Stimulated activated naive B cell treated with anti-CD40 and anti-IgM and Interleukin-4, amounts not matched to agents 10 μg/mL and 1 μg/mL and 100 μg/mL, for 72 hours (primary cell): ENCODE data around the gene CFAP20DC.
A peak's percentile ranks its signal among the peaks of the same experiment; 100 is the strongest.
"Not testable (repeated sequence)": the region's sequence is repeated elsewhere in the genome, so short reads cannot be mapped to it uniquely, and the experiment has no call there.

ENCODE experiments used
- ATAC-seq, 2 donors: fragments of 150-1000 bp; cut with Tn5 transposase; replicated peaks; 2 replicates each; pipeline ENCODE4 v1.10.0; 2021; ENCODE audit warnings: moderate library complexity in 1 of 2
- DNase-seq: peaks from one replicate; pipeline ENCODE4 v3.0.0; 2021
- H3K27ac Mint-ChIP-seq: one replicate; pipeline ENCODE4 v1.8.0; 2022; ENCODE audit warnings: mild to moderate bottlenecking, mixed read lengths
- H3K27me3 Mint-ChIP-seq, 2 donors: one replicate each; pipeline ENCODE4 v1.8.0; 2022; ENCODE audit warnings: mixed read lengths in 2 of 2
- H3K36me3 Mint-ChIP-seq, 2 donors: one replicate each; pipeline ENCODE4 v1.8.0; 2022; ENCODE audit warnings: mixed read lengths in 2 of 2, mild to moderate bottlenecking in 1 of 2
- H3K4me1 Mint-ChIP-seq, 2 donors: one replicate each; pipeline ENCODE4 v1.8.0; 2022; ENCODE audit warnings: mixed read lengths in 2 of 2, mild to moderate bottlenecking in 1 of 2
- H3K4me3 Mint-ChIP-seq, 2 donors: one replicate each; pipeline ENCODE4 v1.8.0; 2022; ENCODE audit warnings: mild to moderate bottlenecking in 2 of 2, mixed read lengths in 2 of 2, moderate library complexity in 1 of 2
- H3K9me3 Mint-ChIP-seq, 2 donors: one replicate each; pipeline ENCODE4 v1.8.0; 2022; ENCODE audit warnings: mixed read lengths in 2 of 2, mild to moderate bottlenecking in 1 of 2

The CFAP20DC gene

DNA sequence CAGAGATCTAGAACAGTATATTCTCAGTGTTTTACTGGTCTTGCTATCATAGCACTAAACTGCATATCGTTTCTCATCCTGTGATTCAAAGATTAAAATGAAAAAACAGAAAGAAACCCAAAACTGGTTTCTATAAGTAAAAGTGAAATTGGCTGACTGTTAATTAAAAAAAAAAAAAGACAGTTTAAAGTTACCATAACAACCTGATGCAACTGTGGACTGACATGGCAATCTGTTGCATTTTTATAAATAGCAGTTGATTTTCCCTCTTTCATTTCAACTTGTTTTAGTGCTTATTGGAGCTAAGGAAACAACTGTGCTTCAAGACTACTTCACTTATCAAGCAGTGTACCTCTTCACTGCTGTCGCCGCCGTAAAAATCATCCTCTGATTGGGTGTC, 186.6 kb downstream of the CFAP20DC start:
- H3K36me3 Mint-ChIP-seq, result no peaks in the 10 kb centered on the region
- peaks cover 3 to 4% of the 10 kb centered on the region in 2 donors for H3K4me1 Mint-ChIP-seq
- no peaks in the 10 kb centered on the region for H3K9me3 Mint-ChIP-seq
- H3K27me3 Mint-ChIP-seq, result no peaks in the 10 kb centered on the region
- DNase-seq (no peak), ATAC-seq (no peak)
- no peak overlapping the region for H3K27ac Mint-ChIP-seq
- H3K4me3 Mint-ChIP-seq, result no peak overlapping the region

DNA sequence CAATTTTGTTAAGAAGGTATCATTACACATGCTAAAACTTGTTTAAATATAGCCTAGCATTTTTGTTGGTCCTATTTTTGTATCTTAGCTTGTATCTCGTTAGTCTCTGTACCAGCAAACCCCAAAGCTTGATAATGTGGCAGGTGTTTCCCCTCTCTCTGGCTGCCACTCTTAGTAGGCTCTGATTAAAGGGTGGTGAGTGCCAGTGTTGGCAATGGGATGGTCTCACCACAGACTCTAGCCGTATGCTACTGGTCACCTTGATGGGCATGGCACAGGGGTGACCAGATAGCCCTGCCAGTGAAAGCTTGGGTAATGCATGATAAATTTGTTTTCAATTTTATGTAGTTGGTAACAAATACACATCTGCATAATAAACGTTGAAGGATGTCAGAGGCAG, 188.3 kb downstream of the CFAP20DC start:
- ATAC-seq (no peak), DNase-seq (no peak)
- Mint-ChIP-seq H3K27ac (no peak overlapping the region), H3K9me3 (no peaks in the 10 kb centered on the region), H3K27me3 (no peaks in the 10 kb centered on the region), H3K4me1 (peaks cover 4 to 13% of the 10 kb centered on the region in 2 donors), H3K4me3 (no peak overlapping the region), H3K36me3 (no peaks in the 10 kb centered on the region)

DNA sequence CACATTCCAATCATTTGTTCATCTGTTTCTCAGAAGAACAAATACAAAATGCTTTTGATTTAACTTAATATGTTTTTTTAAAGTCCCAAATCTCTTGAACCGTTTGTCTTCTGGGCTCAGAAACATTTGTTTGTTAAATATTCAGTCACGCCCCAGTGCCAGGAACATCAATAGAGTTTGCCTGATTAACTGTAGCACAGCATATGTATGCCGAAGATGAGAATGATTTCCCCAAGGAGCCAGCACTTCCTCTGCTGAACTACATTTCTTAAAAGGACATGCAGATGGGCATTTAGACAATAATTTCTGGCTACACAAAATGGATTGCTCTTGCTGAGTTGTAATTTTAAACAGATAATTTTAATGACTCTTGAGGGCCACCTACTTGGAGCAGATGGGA, 191.7 kb downstream of the CFAP20DC start:
- no peaks in the 10 kb centered on the region for H3K9me3 Mint-ChIP-seq
- H3K27me3 Mint-ChIP-seq, result no peaks in the 10 kb centered on the region
- ATAC-seq, result no peak
- DNase-seq, result no peak
- H3K4me1 Mint-ChIP-seq, result peaks cover 4 to 13% of the 10 kb centered on the region in 2 donors
- H3K36me3 Mint-ChIP-seq, result no peaks in the 10 kb centered on the region
- H3K4me3 Mint-ChIP-seq, result no peak overlapping the region
- H3K27ac Mint-ChIP-seq, result no peak overlapping the region

DNA sequence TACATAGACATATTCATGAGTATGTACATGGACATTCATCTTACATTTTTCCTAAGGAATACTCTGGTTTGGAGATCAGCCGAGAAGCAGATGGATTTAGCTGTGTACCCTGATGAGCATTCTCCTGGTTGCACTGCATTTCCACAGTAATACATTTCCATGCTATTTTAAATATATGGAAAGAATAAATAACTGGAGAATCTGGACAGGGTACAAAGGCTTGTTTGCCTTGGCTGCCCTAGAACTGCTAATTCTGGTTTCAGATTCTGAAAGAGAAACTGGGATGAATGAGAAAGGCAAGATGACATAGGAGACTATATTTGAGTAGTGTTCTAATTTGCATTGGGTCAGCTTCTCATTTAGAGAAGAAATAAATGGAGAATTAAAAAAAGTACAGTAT, 192.4 kb downstream of the CFAP20DC start:
- H3K27me3 Mint-ChIP-seq, result no peaks in the 10 kb centered on the region
- no peaks in the 10 kb centered on the region for H3K36me3 Mint-ChIP-seq
- no peak for DNase-seq
- H3K9me3 Mint-ChIP-seq, result peaks cover 0 to 4% of the 10 kb centered on the region in 2 donors
- H3K4me3 Mint-ChIP-seq, result no peak overlapping the region
- H3K27ac Mint-ChIP-seq, result no peak overlapping the region
- peak; percentile 25 to 42 for ATAC-seq
- H3K4me1 Mint-ChIP-seq, result peaks cover 4 to 13% of the 10 kb centered on the region in 2 donors

DNA sequence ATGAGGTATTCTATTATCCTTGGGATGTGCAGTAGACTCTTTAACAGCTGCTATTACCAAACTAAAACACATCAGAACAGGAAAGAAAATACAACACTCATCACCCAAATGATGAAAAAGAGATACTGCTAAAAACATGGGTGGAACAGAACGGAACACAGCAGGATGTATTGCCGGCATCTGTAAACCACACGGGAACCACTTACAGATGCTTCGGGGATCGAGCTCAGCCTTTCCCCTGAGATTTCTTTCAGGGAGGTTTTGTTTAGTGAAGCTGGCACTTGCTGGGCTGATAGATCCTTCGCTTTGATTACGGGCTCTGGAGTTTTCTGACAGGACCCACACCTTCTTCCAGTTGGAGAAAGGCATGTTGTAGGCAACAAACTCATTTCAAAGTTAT, 201.0 kb downstream of the CFAP20DC start:
- H3K36me3 Mint-ChIP-seq, result no peaks in the 10 kb centered on the region
- DNase-seq, result no peak
- no peak for ATAC-seq
- H3K27me3 Mint-ChIP-seq, result peaks cover 0 to 5% of the 10 kb centered on the region in 2 donors
- no peak overlapping the region for H3K4me3 Mint-ChIP-seq
- peaks cover 0 to 4% of the 10 kb centered on the region in 2 donors for H3K9me3 Mint-ChIP-seq
- H3K27ac Mint-ChIP-seq, result no peak overlapping the region
- H3K4me1 Mint-ChIP-seq, result peaks cover 2 to 12% of the 10 kb centered on the region in 2 donors

DNA sequence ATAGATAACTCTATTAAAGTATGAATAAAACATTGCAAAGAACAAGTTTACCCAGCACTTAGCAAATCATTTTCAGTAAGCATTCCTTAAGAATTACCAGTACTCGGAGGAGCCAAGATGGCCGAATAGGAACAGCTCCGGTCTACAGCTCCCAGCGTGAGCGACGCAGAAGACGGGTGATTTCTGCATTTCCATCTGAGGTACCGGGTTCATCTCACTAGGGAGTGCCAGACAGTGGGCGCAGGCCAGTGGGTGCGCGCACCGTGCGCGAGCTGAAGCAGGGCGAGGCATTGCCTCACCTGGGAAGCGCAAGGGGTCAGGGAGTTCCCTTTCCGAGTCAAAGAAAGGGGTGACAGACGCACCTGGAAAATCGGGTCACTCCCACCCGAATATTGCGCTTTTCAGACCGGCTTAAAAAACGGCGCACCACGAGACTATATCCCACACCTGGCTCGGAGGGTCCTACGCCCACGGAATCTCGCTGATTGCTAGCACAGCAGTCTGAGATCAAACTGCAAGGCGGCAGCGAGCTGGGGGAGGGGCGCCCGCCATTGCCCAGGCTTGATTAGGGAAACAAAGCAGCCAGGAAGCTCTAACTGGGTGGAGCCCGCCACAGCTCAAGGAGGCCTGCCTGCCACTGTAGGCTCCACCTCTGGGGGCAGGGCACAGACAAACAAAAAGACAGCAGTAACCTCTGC, 207.6 kb downstream of the CFAP20DC start:
- not testable (repeated sequence) for H3K9me3 Mint-ChIP-seq, H3K4me1 Mint-ChIP-seq, H3K27ac Mint-ChIP-seq, H3K36me3 Mint-ChIP-seq, DNase-seq, H3K27me3 Mint-ChIP-seq, H3K4me3 Mint-ChIP-seq, ATAC-seq

DNA sequence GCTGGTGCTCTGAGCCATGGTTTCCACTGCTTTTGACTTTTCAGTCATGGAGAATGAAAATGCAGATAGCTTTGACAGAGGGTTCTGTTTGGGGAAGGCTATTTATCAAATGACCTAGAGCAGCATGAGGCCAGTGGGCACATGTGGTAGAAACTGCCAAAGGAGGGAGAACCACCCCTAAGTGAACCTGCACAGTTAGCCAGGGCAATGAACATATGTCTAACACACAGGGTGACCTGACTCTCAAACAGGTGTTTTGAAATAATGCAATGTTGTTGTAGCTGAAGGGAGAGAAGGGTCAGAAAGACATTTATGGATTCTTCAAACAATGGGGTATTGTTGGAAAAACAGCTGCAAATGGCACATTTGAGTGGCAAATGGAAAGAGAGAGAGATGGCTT, 208.9 kb downstream of the CFAP20DC start:
- Mint-ChIP-seq H3K27me3 (no peaks in the 10 kb centered on the region), H3K4me3 (no peak overlapping the region), H3K36me3 (no peaks in the 10 kb centered on the region), H3K27ac (no peak overlapping the region), H3K9me3 (no peaks in the 10 kb centered on the region), H3K4me1 (no peaks in the 10 kb centered on the region)
- DNase-seq, result no peak
- ATAC-seq, result no peak

DNA sequence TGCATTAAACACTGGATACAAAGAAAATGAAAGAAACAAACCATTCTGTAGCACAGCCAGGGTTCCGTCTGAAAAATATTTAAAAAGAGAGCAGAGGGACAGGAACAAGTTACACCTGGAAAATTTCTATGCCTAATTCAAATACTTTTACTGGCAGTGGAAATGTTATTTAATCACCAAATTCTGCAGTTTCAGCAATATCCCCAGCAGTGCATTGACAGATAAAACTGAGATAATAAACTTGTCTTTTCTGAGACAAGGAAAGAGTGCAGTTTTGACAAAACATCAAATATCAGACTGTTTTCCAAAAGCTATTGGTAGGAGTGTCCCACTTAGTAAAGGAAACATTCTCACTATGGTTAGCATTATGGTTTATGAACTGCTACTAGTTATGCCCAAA, 209.9 kb downstream of the CFAP20DC start:
- Mint-ChIP-seq H3K4me3 (no peak overlapping the region), H3K27ac (no peak overlapping the region), H3K36me3 (no peaks in the 10 kb centered on the region), H3K4me1 (no peaks in the 10 kb centered on the region), H3K9me3 (no peaks in the 10 kb centered on the region), H3K27me3 (no peaks in the 10 kb centered on the region)
- ATAC-seq (no peak), DNase-seq (no peak)

DNA sequence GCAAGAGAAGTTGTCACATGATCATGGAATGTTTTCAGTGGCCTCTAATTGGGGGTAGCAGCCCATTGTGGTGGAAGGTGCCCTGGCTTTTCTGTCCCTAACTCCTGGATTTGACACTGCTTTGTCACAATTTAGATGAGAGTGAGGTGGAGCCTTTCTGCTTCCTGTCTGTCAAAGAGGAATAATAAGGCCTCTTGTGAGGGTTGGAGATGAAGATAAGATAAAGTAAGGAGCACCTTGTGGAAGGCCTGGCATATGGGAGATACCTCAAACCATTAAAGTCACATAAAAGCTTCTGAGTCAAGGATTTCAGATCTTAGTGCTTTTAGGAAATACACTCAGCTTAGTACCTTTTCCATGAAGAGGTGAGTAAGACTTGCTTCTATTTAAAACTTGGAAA, 210.6 kb downstream of the CFAP20DC start:
- ATAC-seq, result no peak
- H3K9me3 Mint-ChIP-seq, result no peaks in the 10 kb centered on the region

DNA sequence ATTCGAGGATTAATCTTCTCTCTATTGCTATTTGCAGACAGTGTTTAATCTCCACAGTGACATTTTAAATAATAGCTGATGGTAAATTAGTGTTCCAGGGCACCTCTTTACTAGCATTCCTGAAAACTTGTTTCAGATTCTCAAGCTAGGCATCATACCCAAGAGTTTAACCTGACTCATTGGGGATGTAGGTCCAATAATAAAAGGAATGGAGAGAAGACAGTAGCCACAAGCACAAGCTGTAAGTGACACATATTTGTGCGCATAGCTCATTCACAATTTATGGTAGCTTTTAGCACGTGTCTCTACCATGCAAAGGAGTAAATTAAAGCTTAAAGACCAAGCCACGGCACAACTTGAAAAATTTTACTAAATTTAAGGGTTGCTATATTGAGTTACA, 212.0 kb downstream of the CFAP20DC start:
- no peak for DNase-seq

More for the DNA sequence above, 210.6 kb downstream of the CFAP20DC start:
- H3K27ac Mint-ChIP-seq, result no peak overlapping the region
- DNase-seq, result no peak
- H3K4me3 Mint-ChIP-seq, result no peak overlapping the region
- H3K36me3 Mint-ChIP-seq, result no peaks in the 10 kb centered on the region
- no peaks in the 10 kb centered on the region for H3K4me1 Mint-ChIP-seq
- H3K27me3 Mint-ChIP-seq, result no peaks in the 10 kb centered on the region

DNA sequence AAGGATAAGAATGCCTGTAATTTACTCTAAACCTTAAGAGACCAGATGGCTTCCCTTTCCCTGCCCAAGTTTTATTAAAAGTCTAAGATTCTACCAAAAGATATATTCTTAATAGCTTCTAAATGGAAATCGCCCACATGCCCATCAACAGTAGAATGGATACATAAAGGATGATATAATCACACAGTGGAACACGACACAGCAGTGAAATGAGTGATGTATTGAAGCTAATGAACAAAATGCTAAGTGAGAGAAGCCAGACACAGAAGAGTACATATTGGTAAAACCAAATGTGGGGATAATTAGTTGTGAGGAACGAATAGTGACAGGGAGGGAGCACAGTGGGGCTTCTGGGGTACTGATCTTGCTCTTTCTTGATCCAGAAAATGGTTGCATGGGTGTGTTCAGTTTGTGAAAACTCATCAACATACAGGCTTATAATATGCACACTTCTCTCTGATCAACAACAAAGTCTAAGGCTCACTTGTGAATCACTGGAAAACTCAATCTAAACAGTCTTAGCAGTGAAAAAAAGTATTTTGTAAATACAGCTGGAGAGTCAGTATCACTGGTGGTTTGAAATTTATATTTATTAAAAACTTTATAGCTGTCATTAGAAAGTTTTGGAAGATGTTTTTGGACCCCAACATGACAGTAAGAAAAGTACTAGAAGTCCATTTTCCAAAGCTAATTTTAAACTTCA, 212.5 kb downstream of the CFAP20DC start:
- no peak for ATAC-seq
- no peaks in the 10 kb centered on the region for H3K36me3 Mint-ChIP-seq
- H3K4me1 Mint-ChIP-seq, result no peaks in the 10 kb centered on the region
- no peak for DNase-seq
- H3K27ac Mint-ChIP-seq, result no peak overlapping the region
- H3K27me3 Mint-ChIP-seq, result no peaks in the 10 kb centered on the region
- H3K9me3 Mint-ChIP-seq, result no peaks in the 10 kb centered on the region
- H3K4me3 Mint-ChIP-seq, result no peak overlapping the region

More for the DNA sequence above, 212.0 kb downstream of the CFAP20DC start:
- H3K36me3 Mint-ChIP-seq, result no peaks in the 10 kb centered on the region
- no peak for ATAC-seq
- no peak overlapping the region for H3K27ac Mint-ChIP-seq
- no peaks in the 10 kb centered on the region for H3K4me1 Mint-ChIP-seq
- H3K27me3 Mint-ChIP-seq, result no peaks in the 10 kb centered on the region
- no peak overlapping the region for H3K4me3 Mint-ChIP-seq
- H3K9me3 Mint-ChIP-seq, result no peaks in the 10 kb centered on the region

DNA sequence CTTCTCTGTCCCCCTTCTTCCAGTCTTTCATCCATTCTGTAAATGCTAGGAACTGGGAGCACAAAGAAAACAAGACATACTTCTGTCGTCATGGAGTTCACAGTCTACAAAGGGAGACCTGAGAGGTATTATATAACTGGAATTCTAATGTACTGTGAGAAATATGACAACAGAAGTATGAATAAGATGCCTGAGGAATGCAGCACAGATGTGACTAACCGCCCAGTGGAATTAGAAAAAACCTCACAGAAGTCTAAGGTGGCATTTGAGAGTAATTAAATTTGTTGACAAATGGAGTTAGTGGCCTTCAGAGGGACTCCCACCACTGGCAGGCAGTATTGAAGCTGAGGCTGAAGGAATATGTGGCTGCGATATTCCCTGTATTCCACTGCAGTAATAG, 214.7 kb downstream of the CFAP20DC start:
- H3K4me1 Mint-ChIP-seq, result no peaks in the 10 kb centered on the region
- no peak overlapping the region for H3K27ac Mint-ChIP-seq
- H3K4me3 Mint-ChIP-seq, result no peak overlapping the region
- H3K27me3 Mint-ChIP-seq, result no peaks in the 10 kb centered on the region
- no peaks in the 10 kb centered on the region for H3K36me3 Mint-ChIP-seq
- DNase-seq (no peak), ATAC-seq (no peak)
- no peaks in the 10 kb centered on the region for H3K9me3 Mint-ChIP-seq

DNA sequence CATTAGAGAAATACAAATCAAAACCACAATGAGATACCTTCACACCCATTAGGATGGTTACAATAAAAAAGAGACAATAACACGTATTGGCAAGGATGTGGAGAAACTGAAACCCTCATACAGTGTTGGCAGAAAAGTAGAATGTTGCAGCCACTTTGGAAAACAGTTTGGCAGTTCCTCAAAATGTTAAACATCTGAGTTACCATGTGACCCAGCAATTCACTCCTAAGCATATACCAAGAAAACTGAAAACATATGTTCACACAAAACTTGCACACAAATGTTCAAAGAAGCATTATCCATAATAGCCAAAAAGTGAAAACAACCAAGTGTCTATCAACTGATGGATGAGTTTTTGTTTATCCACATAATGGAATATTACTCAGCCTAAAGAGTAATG, 216.3 kb downstream of the CFAP20DC start:
- DNase-seq (no peak), ATAC-seq (no peak)
- no peaks in the 10 kb centered on the region for H3K4me1 Mint-ChIP-seq
- no peaks in the 10 kb centered on the region for H3K9me3 Mint-ChIP-seq
- H3K4me3 Mint-ChIP-seq, result no peak overlapping the region
- H3K27me3 Mint-ChIP-seq, result no peaks in the 10 kb centered on the region
- no peaks in the 10 kb centered on the region for H3K36me3 Mint-ChIP-seq
- peak overlapping the region; percentile 76 for H3K27ac Mint-ChIP-seq

DNA sequence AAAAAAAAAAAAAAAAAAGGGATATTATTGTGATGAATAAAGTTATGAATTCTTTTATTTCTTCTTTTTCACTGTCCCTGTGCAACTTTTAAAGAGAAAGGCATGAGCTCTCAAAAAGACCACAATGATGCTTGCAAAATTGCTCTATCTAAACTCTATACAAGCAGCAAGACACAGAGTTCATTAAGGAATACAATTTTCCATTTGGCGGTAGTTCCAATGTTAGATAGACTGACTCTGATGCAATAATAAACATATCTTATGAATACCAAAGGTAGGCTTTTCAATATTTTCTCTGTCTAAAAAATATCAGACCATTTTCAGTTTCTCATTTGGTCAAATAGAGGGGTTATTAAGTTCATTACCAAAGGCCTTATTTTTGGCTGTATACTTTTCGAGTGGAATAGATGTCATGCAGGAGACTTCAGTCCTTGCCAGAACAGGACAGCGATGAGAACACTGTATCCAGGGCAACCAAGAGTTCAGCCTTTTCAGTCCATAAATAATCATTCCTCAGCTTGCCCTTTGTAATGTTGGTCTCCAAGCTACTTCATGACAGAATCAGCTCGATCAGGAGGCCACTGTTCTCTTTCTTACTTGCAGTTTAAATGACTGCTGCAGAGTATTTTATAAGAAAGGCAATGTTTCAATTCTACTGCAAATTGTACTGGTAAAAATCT, 220.4 kb downstream of the CFAP20DC start:
- Mint-ChIP-seq H3K4me3 (no peak overlapping the region), H3K4me1 (peaks cover 1 to 2% of the 10 kb centered on the region in 2 donors), H3K36me3 (no peaks in the 10 kb centered on the region), H3K27ac (no peak overlapping the region), H3K9me3 (no peaks in the 10 kb centered on the region), H3K27me3 (no peaks in the 10 kb centered on the region)
- DNase-seq, result no peak
- ATAC-seq, result no peak

DNA sequence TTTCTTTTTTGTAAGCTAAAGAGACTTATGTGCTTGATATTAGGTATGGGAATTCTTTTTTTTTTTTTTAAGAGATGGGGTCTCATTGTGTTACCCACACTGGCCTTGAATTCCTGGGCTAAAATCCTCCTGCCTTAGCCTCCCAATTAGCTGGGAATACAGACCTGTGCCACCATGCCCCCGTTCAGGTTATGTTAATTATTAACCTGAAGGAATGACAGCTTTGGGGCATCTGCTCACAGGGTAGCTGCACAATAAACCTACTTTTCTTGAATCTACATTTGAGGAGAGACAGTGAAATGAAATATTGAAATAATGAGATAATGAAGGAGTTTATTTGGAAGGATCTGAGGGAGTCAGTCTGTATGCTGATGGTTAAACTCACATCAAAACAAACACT, 225.0 kb downstream of the CFAP20DC start:
- no peaks in the 10 kb centered on the region for H3K9me3 Mint-ChIP-seq
- no peak for DNase-seq

More for the DNA sequence above, 225.0 kb downstream of the CFAP20DC start:
- Mint-ChIP-seq H3K27ac (no peak overlapping the region), H3K27me3 (no peaks in the 10 kb centered on the region), H3K4me1 (peaks cover 2 to 6% of the 10 kb centered on the region in 2 donors), H3K4me3 (no peak overlapping the region), H3K36me3 (no peaks in the 10 kb centered on the region)
- no peak for ATAC-seq
